OCI-LY3 (cell line): ENCODE measurements around the gene FKRP.

Source experiments
- H2AFZ ChIP-seq: fragments of 200-600, 300-600 bp; shearing (Covaris generic); 2 replicates; pipeline ENCODE4 v1.6.0; 2014; ENCODE audit warnings: antibody characterized with exemption, low read depth, low read length
- H3K27ac ChIP-seq: fragments of 200-600, 300-600 bp; sonication (generic); 2 replicates; pipeline ENCODE4 v1.5.1; 2014; ENCODE audit warnings: mild to moderate bottlenecking, low read length, moderate library complexity, mixed read lengths
- H3K27me3 ChIP-seq: fragments of 200-600, 300-600 bp; sonication (generic); 2 replicates; pipeline ENCODE4 v1.6.1; 2014; ENCODE audit warnings: low read depth, low read length, mixed read lengths
- H3K36me3 ChIP-seq: fragments of 200-600, 300-600 bp; sonication (generic); replicated peaks from 2 replicates; pipeline ENCODE3; 2014; ENCODE audit warnings: low read depth, low read length, mixed read lengths
- H3K4me1 ChIP-seq: fragments of 300-600, 200-600 bp; sonication (generic); 2 replicates; pipeline ENCODE4 v1.6.1; 2014; ENCODE audit warnings: low read length, mixed read lengths
- H3K4me2 ChIP-seq: fragments of 200-600, 300-600 bp; sonication (generic); 2 replicates; pipeline ENCODE4 v1.6.1; 2014; ENCODE audit warnings: low read length, mixed read lengths
- H3K4me3 ChIP-seq: fragments of 300-600, 200-600 bp; sonication (generic); 2 replicates; pipeline ENCODE4 v1.5.1; 2014; ENCODE audit warnings: antibody characterized with exemption, mild to moderate bottlenecking, low read length, moderate library complexity
- H3K79me2 ChIP-seq: fragments of 300-600, 200-600 bp; shearing (Covaris generic); 2 replicates; pipeline ENCODE4 v1.6.1; 2014; ENCODE audit warnings: mild to moderate bottlenecking, low read length, mixed read lengths
- H3K9ac ChIP-seq: fragments of 300-600, 200-600 bp; shearing (Covaris generic); 2 replicates; pipeline ENCODE4 v1.6.0; 2014; ENCODE audit warnings: mild to moderate bottlenecking, low read length, moderate library complexity
- H3K9me3 ChIP-seq: fragments of 200-600, 300-600 bp; shearing (Covaris generic); 2 replicates; pipeline ENCODE4 v1.6.1; 2014; ENCODE audit warnings: low read length, mixed read lengths; ENCODE audit not compliant: insufficient read depth
- H4K20me1 ChIP-seq: fragments of 200-600, 300-600 bp; sonication (generic); 2 replicates; pipeline ENCODE4 v1.6.1; 2016; ENCODE audit warnings: low read length, mixed read lengths; ENCODE audit not compliant: insufficient read depth
- EZH2phosphoT487 ChIP-seq: fragments of 200-600 bp; shearing (Covaris generic); IDR thresholded peaks from 2 replicates; pipeline ENCODE4 v1.6.1; 2018; ENCODE audit warnings: antibody characterized with exemption, mixed run types, low read depth
- TF ChIP-seq, protein P1 (sequence below): fragments of 200-600, 300-600 bp; sonication (generic); IDR thresholded peaks from 2 replicates; pipeline ENCODE4 v1.5.1; 2014; ENCODE audit warnings: antibody characterized with exemption, low read length, low read depth

The FKRP gene

DNA sequence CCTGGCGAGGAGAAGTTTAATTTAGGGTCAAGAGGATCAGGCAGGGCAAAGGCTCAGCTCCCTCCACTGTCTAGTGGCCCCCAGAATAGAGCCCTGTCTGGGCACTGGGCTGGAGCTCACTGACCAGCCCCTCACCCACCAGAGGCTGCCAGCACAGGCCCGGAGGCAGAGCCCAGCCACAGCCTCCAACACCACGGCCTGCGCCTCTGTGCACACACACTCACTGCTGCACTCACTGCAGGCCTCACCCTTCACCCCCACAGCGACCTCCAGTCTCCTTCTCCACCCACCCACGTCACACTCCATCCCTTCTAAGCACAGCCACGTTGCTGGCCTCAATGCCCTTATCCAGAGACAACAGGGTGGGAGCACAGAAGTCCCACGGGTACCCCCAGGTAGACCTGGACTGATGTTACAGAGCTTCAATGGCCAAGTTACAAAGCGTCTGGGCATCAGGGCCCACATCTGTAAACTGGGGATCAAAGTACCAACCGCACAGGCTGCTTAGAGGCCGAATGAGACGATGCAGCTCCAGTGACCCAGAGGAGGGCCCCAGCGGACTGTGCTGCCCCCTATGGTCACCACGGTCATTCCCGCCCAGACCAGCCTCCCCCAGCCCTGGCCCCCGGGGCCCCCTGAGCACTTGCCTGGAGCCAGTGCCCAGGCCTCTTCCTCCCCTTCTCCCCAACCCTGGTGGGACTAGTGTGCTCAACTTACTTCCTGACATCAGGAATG is 24.4 kb upstream of the FKRP start:
- H3K4me3 ChIP-seq = no peak overlapping the region
- peaks cover 9% of the 10 kb centered on the region; the same call in 1 of the 2 replicates for H4K20me1 ChIP-seq
- H3K79me2 ChIP-seq = peaks cover 4% of the 10 kb centered on the region
- H3K36me3 ChIP-seq = peaks cover 51% of the 10 kb centered on the region
- peaks cover 30% of the 10 kb centered on the region for H3K4me1 ChIP-seq
- no peaks in the 10 kb centered on the region for H3K27me3 ChIP-seq
- no peaks in the 10 kb centered on the region for H3K9me3 ChIP-seq
- no peak overlapping the region for H2AFZ ChIP-seq
- TF ChIP-seq, protein P1, sequence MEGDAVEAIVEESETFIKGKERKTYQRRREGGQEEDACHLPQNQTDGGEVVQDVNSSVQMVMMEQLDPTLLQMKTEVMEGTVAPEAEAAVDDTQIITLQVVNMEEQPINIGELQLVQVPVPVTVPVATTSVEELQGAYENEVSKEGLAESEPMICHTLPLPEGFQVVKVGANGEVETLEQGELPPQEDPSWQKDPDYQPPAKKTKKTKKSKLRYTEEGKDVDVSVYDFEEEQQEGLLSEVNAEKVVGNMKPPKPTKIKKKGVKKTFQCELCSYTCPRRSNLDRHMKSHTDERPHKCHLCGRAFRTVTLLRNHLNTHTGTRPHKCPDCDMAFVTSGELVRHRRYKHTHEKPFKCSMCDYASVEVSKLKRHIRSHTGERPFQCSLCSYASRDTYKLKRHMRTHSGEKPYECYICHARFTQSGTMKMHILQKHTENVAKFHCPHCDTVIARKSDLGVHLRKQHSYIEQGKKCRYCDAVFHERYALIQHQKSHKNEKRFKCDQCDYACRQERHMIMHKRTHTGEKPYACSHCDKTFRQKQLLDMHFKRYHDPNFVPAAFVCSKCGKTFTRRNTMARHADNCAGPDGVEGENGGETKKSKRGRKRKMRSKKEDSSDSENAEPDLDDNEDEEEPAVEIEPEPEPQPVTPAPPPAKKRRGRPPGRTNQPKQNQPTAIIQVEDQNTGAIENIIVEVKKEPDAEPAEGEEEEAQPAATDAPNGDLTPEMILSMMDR = no peak
- TF ChIP-seq EZH2phosphoT487 = no peak
- no peak overlapping the region for H3K4me2 ChIP-seq
- no peak overlapping the region for H3K27ac ChIP-seq
- no peak overlapping the region for H3K9ac ChIP-seq

DNA sequence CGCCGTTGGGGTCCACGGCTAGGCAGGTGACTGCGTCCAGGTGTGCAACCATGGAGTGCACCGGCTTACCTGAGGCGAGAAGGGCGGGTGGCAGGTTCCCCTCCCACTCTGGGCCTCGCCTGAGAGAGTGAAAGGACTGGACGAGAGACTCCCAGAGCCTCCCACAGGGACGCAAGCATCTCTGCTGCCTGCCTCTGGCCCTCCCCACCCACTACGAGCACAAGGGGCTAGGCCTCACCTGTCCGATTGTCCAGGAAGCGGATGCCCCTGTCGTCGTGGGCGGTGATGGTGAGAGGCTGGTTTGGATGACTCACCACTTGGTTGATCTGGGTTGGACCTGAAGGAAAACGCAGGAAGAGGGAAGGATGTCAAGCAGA is 23.9 kb upstream of the FKRP start:
- Histone ChIP-seq H3K27me3 (no peaks in the 10 kb centered on the region), H3K9ac (no peak overlapping the region), H3K4me2 (no peak overlapping the region), H2AFZ (no peak overlapping the region), H3K9me3 (no peaks in the 10 kb centered on the region), H3K36me3 (peaks cover 57% of the 10 kb centered on the region), H3K4me1 (peaks cover 30% of the 10 kb centered on the region), H3K27ac (no peak overlapping the region), H3K79me2 (no peaks in the 10 kb centered on the region; the same call in 1 of the 2 replicates), H4K20me1 (peaks cover 9% of the 10 kb centered on the region; the same call in 1 of the 2 replicates), H3K4me3 (no peak overlapping the region)
- no peak for TF ChIP-seq EZH2phosphoT487
- TF ChIP-seq, protein P1 = no peak

DNA sequence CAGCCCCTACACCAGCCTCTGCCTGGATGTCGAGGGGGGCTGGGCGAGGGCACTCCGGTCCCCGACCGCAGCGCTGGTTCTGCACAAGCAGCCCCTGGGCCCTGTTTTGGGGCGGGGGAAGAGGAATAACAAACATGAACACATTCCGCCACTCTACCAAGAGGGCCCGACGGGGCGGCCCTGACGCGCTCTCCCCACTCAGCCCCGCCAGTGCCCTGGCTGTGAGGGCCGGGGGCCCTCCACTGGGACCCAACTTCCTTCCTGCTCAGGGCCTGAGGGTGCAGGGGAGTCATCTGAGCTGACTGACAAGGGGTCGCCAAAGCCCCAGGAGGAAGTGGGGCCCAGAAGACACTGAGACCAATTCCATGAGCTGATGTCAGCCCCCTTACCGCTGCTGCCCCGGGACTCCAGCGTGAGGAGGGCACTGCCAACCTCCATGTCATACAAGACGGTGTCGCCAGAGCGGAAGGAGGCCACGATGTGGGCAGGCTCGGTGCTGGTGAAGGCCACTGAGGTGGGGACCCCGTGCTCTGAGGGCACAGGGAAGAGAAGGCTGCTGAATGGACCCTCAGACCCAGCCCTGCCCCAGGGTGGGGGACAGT is 23.3 kb upstream of the FKRP start:
- H3K36me3 ChIP-seq = peaks cover 62% of the 10 kb centered on the region
- H3K9me3 ChIP-seq = no peaks in the 10 kb centered on the region
- no peak overlapping the region for H3K27ac ChIP-seq
- H3K9ac ChIP-seq = no peak overlapping the region
- H3K4me3 ChIP-seq = no peak overlapping the region
- peaks cover 3% of the 10 kb centered on the region; the same call in 1 of the 2 replicates for H3K79me2 ChIP-seq
- TF ChIP-seq, protein P1 = no peak
- no peak for TF ChIP-seq EZH2phosphoT487
- H4K20me1 ChIP-seq = peaks cover 9% of the 10 kb centered on the region; the same call in 1 of the 2 replicates
- peaks cover 30% of the 10 kb centered on the region for H3K4me1 ChIP-seq
- H2AFZ ChIP-seq = no peak overlapping the region
- H3K27me3 ChIP-seq = no peaks in the 10 kb centered on the region
- H3K4me2 ChIP-seq = no peak overlapping the region

DNA sequence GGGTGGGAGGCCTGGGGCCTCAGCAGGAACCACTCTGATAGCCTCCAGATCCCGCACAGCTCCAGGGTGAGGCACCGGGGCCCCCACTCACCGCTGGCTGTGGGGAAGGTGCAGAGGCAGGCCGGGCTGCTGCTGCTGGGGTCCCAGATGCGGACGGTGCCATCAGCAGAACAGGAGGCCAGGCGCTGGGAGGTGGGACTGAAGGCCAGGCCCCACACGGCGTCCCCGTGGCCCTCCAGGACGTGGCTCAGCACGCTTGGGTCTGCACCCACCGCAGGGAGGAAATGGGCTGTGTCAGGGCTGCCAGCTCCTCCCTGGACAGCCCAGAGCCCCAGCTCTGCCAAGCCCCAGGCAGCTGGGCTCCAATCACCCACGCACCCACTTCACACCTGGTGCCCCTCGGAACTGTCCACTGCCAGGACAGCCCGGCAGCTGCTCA is 22.8 kb upstream of the FKRP start:
- TF ChIP-seq, protein P1 = no peak
- TF ChIP-seq EZH2phosphoT487 = no peak
- Histone ChIP-seq H3K9ac (no peak overlapping the region), H4K20me1 (peaks cover 10% of the 10 kb centered on the region; the same call in 1 of the 2 replicates), H3K79me2 (peaks cover 8% of the 10 kb centered on the region; the same call in 1 of the 2 replicates), H3K27ac (no peak overlapping the region), H3K36me3 (peaks cover 67% of the 10 kb centered on the region), H3K9me3 (no peaks in the 10 kb centered on the region), H3K4me2 (no peak overlapping the region), H3K27me3 (no peaks in the 10 kb centered on the region), H3K4me1 (peaks cover 26% of the 10 kb centered on the region), H3K4me3 (no peak overlapping the region), H2AFZ (no peak overlapping the region)
